H1 (cell line): Measurements from ENCODE around the gene OSTF1. TPM values are rescaled to one million over a fixed set of nuclear protein-coding genes. Genes with fewer than 3 reads are reported as not detected.

Experiments
- BACH1 ChIP-seq: IDR thresholded peaks from 2 replicates; pipeline ENCODE4 v1.6.1; 2012; ENCODE audit warnings: low read length, improper control_type of control experiment
- CHD2 ChIP-seq: IDR thresholded peaks from 2 replicates; pipeline ENCODE4 v1.6.1; 2012; ENCODE audit warnings: low read length, improper control_type of control experiment
- CHD7 ChIP-seq: fragments of 300-600 bp; sonication (generic); IDR thresholded peaks from 2 replicates; pipeline ENCODE4 v1.7.1; 2012; ENCODE audit warnings: low read length, moderate library complexity, mild to moderate bottlenecking, inconsistent platforms; ENCODE audit not compliant: insufficient replicate concordance
- CTCF ChIP-seq, 3 experiments: IDR thresholded peaks; 1 replicate in 2 of 3; 2 replicates in 1 of 3; pipeline versions ENCODE4 v1.5.1 to v1.6.1; 2011; ENCODE audit warnings: low read length in 3 of 3, mild to moderate bottlenecking in 3 of 3, inconsistent platforms in 2 of 3, low read depth in 1 of 3, moderate library complexity in 1 of 3; ENCODE audit not compliant: insufficient read depth in 1 of 3; ENCODE audit errors: control extremely low read depth in 1 of 3
- MAX ChIP-seq: IDR thresholded peaks from 2 replicates; pipeline ENCODE4 v1.6.1; 2012; ENCODE audit warnings: inconsistent platforms
- POLR2A ChIP-seq, 2 experiments: IDR thresholded peaks; 1 replicate in 1 of 2; 2 replicates in 1 of 2; pipeline ENCODE4 v1.6.1; 2011; ENCODE audit warnings: low read depth in 2 of 2, low read length in 2 of 2, mild to moderate bottlenecking in 2 of 2; ENCODE audit errors: control extremely low read depth in 1 of 2
- RXRA ChIP-seq: IDR thresholded peaks from 2 replicates; pipeline ENCODE4 v1.6.1; 2011; ENCODE audit warnings: low read depth, mild to moderate bottlenecking, low read length, moderate library complexity; ENCODE audit not compliant: insufficient read depth
- TAF7 ChIP-seq: optimal IDR thresholded peaks from 2 replicates; pipeline ENCODE3; 2011; ENCODE audit warnings: low read depth, mild to moderate bottlenecking, inconsistent platforms, low read length, moderate library complexity, borderline replicate concordance
- polyA plus RNA-seq, 7 experiments: library from polyadenylated mRNA; depleted of rRNA in 3 of 7; stranded (reverse) in 5 of 7; unstranded in 2 of 7; fragments of >200 nt in 5 of 7; fragments of 200-250 nt in 2 of 7; gene quantifications; 1 replicate in 5 of 7; 2 replicates in 1 of 7; 4 replicates in 1 of 7; pipeline versions ENCODE4 v1.2.1 to v1.2.3, GENCODE V29; 2011 to 2013; ENCODE audit warnings: missing spikeins in 2 of 7, mixed read lengths in 2 of 7
- total RNA-seq: library from RNA; stranded (reverse); fragmentation: NEBNext Ultra II Directional; extraction: Animal tissue kit (Norgen Biotek cat#: 25700); gene quantifications from 2 replicates; pipeline ENCODE4 v1.2.1, GENCODE V29; 2021

The OSTF1 gene
- total and polyA plus RNA-seq, 2 of the 8 experiments (the other 6 are each of a cell fraction or from before 2014, with no cell fraction given), result 5.0 to 18.9 TPM

GRCh38 chr9:75051285-75051684 lies 37.0 kb upstream of the OSTF1 start (continued):
- TF ChIP-seq CHD7 (no peak), BACH1 (no peak), TAF7 (no peak), RXRA (no peak), CTCF (IDR thresholded peaks at IDR 0.05; ENCODE audit: control extremely low read depth in 1 of 3, insufficient read depth in 1 of 3, low read depth in 1 of 3, low read length in 3 of 3) (no peak), MAX (no peak), CHD2 (no peak), POLR2A (IDR thresholded peaks at IDR 0.05; ENCODE audit: control extremely low read depth in 1 of 2, low read depth in 2 of 2, low read length in 2 of 2) (no peak)
